Measurements from ENCODE around the gene GTF2A1.

GTF2A1 gene

DNA sequence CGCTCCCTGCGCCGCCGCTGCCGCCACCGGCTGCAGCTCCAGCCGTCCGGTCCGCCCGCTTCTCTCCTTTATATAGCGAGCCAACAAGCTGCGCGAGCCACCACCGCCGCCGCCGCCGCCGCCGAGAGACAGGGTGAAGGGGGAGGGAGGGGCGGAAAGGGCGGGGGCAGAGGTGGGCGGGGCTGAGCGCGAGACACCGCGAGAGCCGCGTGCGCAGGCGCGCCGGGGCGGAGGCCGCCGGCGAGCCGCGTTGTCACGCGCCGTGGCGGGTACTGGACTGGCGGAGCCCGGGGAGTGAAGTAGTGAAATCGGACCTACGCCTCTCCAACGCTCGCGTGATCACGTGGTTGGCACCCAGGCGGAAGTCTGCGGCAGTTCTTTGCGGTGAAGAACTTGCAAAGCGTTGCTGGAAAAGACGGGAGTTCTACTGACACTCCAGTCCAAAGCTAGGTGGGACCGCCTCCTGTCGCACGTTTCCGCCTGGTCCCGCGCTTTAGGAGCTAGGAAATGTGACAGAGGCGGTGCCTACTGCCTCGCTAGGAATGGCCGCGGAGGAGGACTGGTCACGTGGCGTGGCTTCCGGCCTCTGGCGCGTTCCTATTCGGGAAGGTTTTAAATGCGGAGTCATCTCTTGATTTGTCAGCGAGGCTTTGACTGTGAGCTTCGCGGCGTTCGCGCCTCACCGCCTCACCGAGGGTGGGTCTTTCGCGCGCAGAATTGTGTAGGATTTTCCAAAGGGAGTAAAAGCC lies at the start of gene GTF2A1:
GTF2A1 (minus strand) TSS at position 130 of the 749 bp plus-strand sequence. CDS start 441 bp downstream, outside the sequence.
- TF ChIP-seq POLR2A (IDR thresholded peaks at IDR 0.05; ENCODE audit: low read depth, low read length), result peak; percentile 98
- no peak for FAIRE-seq
- peak; percentile 68 for DNase-seq (ENCODE audit: insufficient read length, low spot score)

DNA sequence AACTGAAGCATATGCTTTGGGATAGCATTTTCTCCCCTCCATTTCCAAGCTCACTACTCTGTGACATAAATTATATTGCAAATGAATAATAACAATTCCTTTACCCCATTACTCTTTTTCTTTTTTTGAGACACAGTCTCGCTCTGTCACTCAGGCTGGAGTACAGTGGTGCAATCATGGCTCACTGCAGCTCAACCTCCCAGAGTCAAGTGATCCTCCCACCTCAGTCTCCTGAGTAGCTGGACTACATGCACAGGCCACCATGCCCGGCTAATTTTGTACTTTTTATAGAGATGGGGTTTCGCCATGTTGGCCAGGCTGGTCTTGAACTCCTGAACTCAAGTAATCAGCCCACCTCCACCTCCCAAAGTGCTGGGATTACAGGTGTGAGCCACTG lies 49.2 kb upstream of the GTF2A1 start:
- no peak for TF ChIP-seq POLR2A (IDR thresholded peaks at IDR 0.05; ENCODE audit: low read depth, low read length)
- DNase-seq (ENCODE audit: insufficient read length, low spot score), result no peak
- FAIRE-seq, result no peak

DNA sequence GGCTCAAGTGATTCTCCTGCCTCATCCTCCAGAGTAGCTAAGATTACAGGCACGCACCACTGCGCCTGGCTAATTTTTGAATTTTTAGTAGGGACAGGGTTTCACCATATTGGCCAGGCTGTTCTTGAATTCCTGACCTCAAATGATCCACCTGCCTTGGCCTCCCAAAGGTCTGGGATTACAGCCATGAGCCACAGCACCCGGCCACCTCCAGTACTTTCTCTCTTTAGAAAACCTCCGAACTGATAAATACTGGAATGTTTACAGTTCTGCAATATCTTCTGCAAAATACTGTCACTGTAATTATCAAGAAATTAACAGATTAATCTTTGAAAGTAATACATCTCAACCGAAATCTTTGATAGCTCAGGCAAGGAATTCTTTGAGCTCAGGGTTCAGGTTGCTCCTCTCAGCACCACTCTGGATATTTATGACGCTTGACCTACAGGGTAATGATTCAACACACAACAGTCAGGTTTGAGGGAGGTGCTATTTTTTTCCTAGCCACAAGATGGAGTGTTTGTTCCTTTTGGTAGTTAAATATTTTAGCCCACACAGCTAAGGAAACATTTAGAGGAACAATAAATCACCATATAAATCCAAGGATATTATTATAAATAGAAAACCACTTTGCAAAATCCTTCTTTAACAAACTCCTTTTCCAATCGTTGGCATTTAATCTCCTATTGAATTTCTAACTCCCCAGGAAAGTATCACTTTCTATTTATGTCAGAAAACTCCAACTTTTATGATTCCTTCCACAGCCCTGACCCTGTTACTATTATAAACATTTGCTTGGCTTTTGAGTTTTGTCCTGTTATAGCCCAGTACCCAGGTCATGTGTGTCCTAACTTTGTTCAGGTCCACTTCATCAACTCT lies 48.6 kb upstream of the GTF2A1 start:
- FAIRE-seq, result peak; percentile 62
- peak; percentile 29 for DNase-seq (ENCODE audit: insufficient read length, low spot score)
- TF ChIP-seq POLR2A (IDR thresholded peaks at IDR 0.05; ENCODE audit: low read depth, low read length), result no peak

DNA sequence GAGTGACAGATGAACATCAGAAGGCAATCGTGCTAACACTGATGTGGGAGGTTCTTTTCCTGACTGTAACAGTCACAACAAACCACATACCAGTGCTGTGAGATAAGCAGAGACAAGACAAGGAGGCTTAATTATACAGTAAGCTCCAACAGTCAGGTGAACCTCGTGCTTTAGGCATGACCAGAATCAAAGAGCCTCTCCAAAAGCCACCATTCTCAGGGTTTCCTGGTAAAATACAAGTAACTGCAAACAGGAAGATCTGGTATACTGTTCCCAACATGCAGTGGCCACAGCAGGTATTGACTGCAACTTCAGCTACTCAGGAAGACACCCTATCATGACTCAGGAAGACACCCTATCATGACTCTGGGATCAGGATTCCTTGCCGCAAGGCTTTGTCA lies 47.3 kb upstream of the GTF2A1 start:
- FAIRE-seq (no peak), DNase-seq (ENCODE audit: insufficient read length, low spot score) (no peak)
- no peak for TF ChIP-seq POLR2A (IDR thresholded peaks at IDR 0.05; ENCODE audit: low read depth, low read length)

DNA sequence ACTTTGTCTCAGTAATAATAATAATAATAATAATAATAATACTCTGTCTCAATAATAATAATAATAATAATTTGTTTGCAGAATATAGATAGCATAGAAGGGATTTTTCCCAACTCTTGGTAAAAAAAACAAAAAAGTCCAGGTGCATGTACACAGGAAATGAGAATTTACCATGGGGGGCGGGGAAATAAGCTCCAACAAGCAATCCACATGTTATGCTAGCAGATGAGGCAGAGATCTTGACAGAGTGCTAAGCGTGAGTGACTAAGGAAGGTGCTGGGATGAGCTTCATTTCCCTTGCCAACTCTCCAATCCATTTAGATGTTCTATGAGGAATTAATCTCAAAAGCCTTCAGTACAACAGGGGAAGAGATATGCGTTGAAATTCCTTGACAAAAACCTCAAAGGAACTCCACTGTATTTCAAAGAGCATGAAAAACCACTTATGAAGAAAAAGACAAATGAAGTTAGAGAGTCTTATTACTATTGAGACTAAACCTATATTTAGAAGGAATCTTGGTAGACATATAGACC lies 44.9 kb upstream of the GTF2A1 start:
- TF ChIP-seq POLR2A (IDR thresholded peaks at IDR 0.05; ENCODE audit: low read depth, low read length), result no peak
- no peak for FAIRE-seq
- DNase-seq (ENCODE audit: insufficient read length, low spot score), result no peak

- FAIRE-seq, result no peak
- TF ChIP-seq POLR2A (IDR thresholded peaks at IDR 0.05; ENCODE audit: low read depth, low read length), result no peak
- no peak for DNase-seq (ENCODE audit: insufficient read length, low spot score)
Measured at GRCh38 chr14:81264671-81265070, 43.9 kb upstream of the GTF2A1 start.

GRCh38 chr14:81263777-81264410 lies 43.1 kb upstream of the GTF2A1 start:
- TF ChIP-seq POLR2A (IDR thresholded peaks at IDR 0.05; ENCODE audit: low read depth, low read length), result no peak
- FAIRE-seq (no peak), DNase-seq (ENCODE audit: insufficient read length, low spot score) (no peak)

DNA sequence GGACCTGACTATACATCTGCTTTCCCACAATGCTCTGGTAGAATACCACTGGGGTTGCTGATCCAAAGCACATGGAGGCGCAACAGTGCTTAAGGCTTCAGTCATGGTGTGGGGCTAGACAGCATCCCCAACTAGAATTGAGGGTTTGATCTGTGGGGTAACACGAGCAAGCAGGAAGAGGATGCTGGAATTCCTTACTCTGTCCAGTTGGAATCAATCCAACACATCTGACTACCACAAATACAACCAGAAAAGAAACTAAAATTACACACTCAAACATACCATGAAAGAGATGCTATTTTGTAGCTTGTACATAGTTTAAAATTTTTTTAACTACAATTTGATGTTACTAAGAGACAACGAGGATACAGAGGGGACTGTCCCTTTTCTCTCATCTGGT lies 40.4 kb upstream of the GTF2A1 start:
- no peak for FAIRE-seq
- no peak for DNase-seq (ENCODE audit: insufficient read length, low spot score)
- TF ChIP-seq POLR2A (IDR thresholded peaks at IDR 0.05; ENCODE audit: low read depth, low read length), result no peak

GRCh38 chr14:81260732-81261131 lies 40.0 kb upstream of the GTF2A1 start:
- DNase-seq (ENCODE audit: insufficient read length, low spot score) (no peak), FAIRE-seq (no peak)
- TF ChIP-seq POLR2A (IDR thresholded peaks at IDR 0.05; ENCODE audit: low read depth, low read length), result no peak

DNA sequence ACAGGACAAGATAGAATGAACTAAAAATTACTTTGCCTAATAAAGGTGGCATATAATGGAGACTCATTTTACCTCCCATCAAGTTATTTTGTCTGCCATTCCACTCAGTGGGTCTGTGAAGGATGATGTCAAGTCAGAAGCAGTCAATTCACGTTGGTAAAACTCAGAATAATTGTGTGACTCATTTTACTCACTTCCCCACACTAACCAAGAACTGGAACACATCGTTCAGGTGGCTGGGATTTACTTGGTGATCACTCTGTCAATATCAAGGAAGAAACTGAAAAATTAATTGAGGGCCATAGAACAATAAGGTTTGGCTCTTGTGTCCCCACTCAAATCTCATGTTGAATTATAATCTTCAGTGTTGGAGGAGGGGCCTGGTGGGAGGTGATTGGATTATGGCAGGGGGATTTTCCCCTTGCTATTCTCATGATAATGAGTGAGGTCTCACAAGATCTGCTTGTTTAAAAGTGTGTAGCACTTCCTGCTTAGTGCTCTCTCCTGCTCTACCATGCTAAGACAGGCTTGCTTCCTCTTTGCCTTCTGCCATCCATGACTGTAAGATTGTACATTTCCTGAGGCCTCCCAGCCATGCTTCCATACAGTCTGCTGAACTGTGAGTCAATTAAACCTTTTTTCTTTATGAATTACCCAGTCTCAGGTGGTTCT lies 35.7 kb upstream of the GTF2A1 start:
- TF ChIP-seq POLR2A (IDR thresholded peaks at IDR 0.05; ENCODE audit: low read depth, low read length), result no peak
- DNase-seq (ENCODE audit: insufficient read length, low spot score) (no peak), FAIRE-seq (no peak)

DNA sequence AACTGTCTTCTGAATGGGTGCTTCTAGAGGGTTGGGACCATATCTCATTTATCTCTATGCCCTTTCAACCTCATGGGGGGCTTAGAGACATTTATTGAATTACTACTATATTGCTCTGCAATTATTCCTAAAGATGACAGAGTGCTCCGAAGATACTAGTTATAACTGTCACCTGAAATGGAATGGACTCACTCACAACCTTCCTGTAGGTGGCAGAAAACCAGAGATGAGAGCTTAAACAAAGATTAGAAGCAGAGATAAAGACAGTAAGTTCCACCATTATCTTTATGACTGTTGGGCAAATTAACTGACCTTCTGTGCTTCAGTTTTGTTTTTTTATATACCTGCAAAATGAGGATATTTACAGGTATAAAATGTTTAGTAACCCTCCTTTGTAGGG lies 31.5 kb upstream of the GTF2A1 start:
- DNase-seq (ENCODE audit: insufficient read length, low spot score), result no peak
- FAIRE-seq, result no peak

DNA sequence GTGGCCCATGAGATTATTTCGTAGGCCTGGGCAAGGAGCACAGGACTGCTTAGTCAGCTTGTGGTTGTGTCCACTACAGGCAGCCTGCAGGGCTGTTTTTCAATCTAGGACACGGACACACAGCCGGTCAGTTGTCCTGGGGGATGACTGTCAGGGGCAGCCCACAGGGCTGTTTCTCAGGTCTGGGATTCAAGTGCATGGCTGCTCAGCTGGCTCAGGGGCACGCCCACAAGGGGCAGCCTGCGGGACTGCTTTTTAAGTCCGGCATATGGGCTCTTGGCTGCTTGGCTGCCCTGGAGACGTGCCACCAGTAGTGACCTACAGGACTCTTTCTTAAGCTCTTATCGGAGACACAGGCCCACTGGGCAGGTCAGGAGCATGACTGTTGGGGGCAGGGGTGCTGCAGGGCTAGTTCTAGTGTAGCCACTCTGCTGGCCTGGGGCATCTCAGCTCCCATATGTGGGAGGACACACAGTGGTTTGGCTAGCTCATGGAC lies 26.6 kb upstream of the GTF2A1 start:
- FAIRE-seq (no peak), DNase-seq (ENCODE audit: insufficient read length, low spot score) (no peak)
- TF ChIP-seq POLR2A (IDR thresholded peaks at IDR 0.05; ENCODE audit: low read depth, low read length), result no peak

More for the DNA sequence above, 31.5 kb upstream of the GTF2A1 start:
- no peak for TF ChIP-seq POLR2A (IDR thresholded peaks at IDR 0.05; ENCODE audit: low read depth, low read length)
